Adrenal gland (tissue), 12 donors: ENCODE measurements around the gene AGT. TPM values are rescaled to one million over a fixed set of nuclear protein-coding genes. Genes with fewer than 3 reads are reported as not detected.

Experiments used
- DNase-seq, 7 donors: peaks; one replicate each; pipeline ENCODE4 v3.0.0-alpha.2; 2019 to 2020
- H3K27ac ChIP-seq, 5 donors: fragments of 200-600 bp; sonication (generic) in 4 of 5; 1 replicate in 3 of 5; 2 replicates in 2 of 5; pipeline versions ENCODE4 v1.5.1 to v1.8.0; 2016 to 2020; ENCODE audit warnings: mild to moderate bottlenecking in 1 of 5
- H3K27me3 ChIP-seq: fragments of 200-600 bp; 2 replicates; pipeline ENCODE4 v1.8.0; 2021
- H3K36me3 ChIP-seq, 2 donors: fragments of 200-600 bp; replicated peaks in 1 of 2; 1 replicate in 1 of 2; 2 replicates in 1 of 2; pipeline versions ENCODE4 v1.5.1 to v1.8.0; 2018 to 2022
- H3K4me1 ChIP-seq, 2 donors: fragments of 200-600 bp; replicated peaks in 1 of 2; 1 replicate in 1 of 2; 2 replicates in 1 of 2; pipeline versions ENCODE4 v1.5.1 to v1.8.0; 2018 to 2021
- H3K4me3 ChIP-seq, 4 donors: fragments of 200-600 bp; sonication (generic) in 3 of 4; one replicate each; pipeline ENCODE4 v1.5.1; 2016 to 2018
- H3K9me3 ChIP-seq, 3 donors: fragments of 200-600 bp; sonication (generic) in 1 of 3; replicated peaks in 1 of 3; 1 replicate in 2 of 3; 2 replicates in 1 of 3; pipeline versions ENCODE4 v1.5.1 to v1.8.0; 2016 to 2021
- CTCF ChIP-seq, 6 experiments: fragments of 450-650 bp in 4 of 6; fragments of 200-600 bp in 2 of 6; sonication (generic) in 1 of 6; IDR thresholded peaks; 1 replicate in 5 of 6; 2 replicates in 1 of 6; pipeline versions ENCODE4 v1.5.1 to v1.8.0; 2016 to 2021; ENCODE audit warnings: antibody characterized with exemption in 6 of 6, mild to moderate bottlenecking in 2 of 6, moderate library complexity in 1 of 6
- POLR2A ChIP-seq, 2 donors: fragments of 450-650 bp; IDR thresholded peaks; one replicate each; pipeline ENCODE4 v1.6.1; 2017; ENCODE audit warnings: antibody characterized with exemption in 2 of 2, mild to moderate bottlenecking in 2 of 2, moderate library complexity in 1 of 2
- WGBS, 4 donors: extraction: QIAGEN DNeasy Blood & Tissue Kit in 2 of 4; methylation state at CpG; one replicate each; pipeline versions ENCODE4 v1.1.5 to v1.1.7; 2013 to 2017; 5-methylcytosine and 5-hydroxymethylcytosine counted together
- intact Hi-C, 2 donors: fragments of 100-400 bp; cut with DNase I; formaldehyde crosslinking; loops; one replicate each; pipeline versions ENCODE4 v1.14.1 to v1.15.0; 2022 to 2023
- polyA plus RNA-seq, 3 donors: library from polyadenylated mRNA; stranded (reverse); fragments of 200-250 nt in 2 of 3; fragments of 350-450 nt in 1 of 3; fragmentation: Illumina TruSeq in 1 of 3; extraction: RNeasy Lipid Tissue Mini Kit (QIAGEN cat#74804) in 1 of 3; gene quantifications; one replicate each; pipeline ENCODE4 v1.2.3, GENCODE V29; 2013 to 2014
- total RNA-seq, 9 donors: library from RNA; depleted of rRNA in 4 of 9; stranded (reverse); fragments of >200 nt in 4 of 9; fragments of 120-200 nt in 1 of 9; fragmentation: NEBNext Ultra II Directional in 1 of 9; extraction: Animal tissue kit (Norgen Biotek cat#: 25700) in 1 of 9; gene quantifications; one replicate each; pipeline versions ENCODE4 v1.1.0 to v1.2.4, GENCODE V29; 2013 to 2023
- donor health status: healthy with polysubstance abuse.
- donor health status: Bipolar disorder and iron deficiency.
- donor health status: DM: yes; HTN: yes; CAD: no.
- donor health status: DM: no; HTN: no; CAD: no.
- donor health status: DM: no; HTN: no; CAD: no.
- donor health status: DM: yes; HTN: yes; CAD: no.

AGT gene
- total and polyA plus RNA-seq, 12 donors, result 6.3 to 103 (median 18.7) TPM

DNA sequence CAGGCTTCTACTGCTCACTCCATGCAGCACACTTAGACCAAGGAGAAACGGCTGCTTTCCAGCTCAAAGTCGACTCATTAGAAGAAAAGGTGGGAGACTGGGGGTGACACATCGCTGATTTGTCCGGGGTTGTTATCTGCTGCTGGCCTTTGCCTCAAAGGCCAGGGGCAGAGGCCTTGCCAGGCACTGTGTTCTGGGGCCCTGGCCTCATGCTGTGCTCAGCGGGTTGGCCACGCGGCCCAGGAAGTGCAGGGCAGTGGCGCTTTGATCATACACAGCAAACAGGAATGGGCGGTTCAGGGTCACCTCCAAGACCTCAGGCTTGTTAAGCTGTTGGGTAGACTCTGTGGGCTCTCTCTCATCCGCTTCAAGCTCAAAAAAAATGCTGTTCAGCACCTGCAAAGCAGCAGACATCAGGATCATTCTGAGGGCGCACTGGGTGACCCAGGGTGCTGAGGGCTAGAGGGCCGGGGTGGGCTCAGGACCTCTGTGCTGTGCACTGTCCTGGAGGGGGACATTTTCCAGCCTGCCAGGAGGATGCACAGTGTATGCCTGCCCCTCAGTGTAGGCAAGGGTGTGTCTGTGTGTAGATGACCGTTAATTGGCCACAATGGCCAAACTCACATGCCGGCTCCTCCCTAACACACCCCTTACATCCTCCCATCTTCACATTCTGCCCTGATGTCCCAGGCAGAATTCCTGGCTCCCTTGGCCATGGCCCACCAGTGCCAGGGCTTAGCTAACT is 10.8 kb downstream of the AGT start:
- Histone ChIP-seq H3K4me1 (no peaks in the 10 kb centered on the region), H3K4me3 (no peak overlapping the region), H3K9me3 (no peaks in the 10 kb centered on the region), H3K36me3 (no peaks in the 10 kb centered on the region), H3K27me3 (no peaks in the 10 kb centered on the region), H3K27ac (no peak overlapping the region)
- no peak for TF ChIP-seq CTCF (IDR thresholded peaks at IDR 0.05)
- no peak for TF ChIP-seq POLR2A (IDR thresholded peaks at IDR 0.05)
- 58 to 81% (median 75%) methylated on average over 8 to 14 of the region's 14 CpGs for WGBS, 4 donors
- intact Hi-C loops, result no loop called here
- peak in 3 of 7 donors; percentile 22 to 60 (median 51) for DNase-seq

DNA sequence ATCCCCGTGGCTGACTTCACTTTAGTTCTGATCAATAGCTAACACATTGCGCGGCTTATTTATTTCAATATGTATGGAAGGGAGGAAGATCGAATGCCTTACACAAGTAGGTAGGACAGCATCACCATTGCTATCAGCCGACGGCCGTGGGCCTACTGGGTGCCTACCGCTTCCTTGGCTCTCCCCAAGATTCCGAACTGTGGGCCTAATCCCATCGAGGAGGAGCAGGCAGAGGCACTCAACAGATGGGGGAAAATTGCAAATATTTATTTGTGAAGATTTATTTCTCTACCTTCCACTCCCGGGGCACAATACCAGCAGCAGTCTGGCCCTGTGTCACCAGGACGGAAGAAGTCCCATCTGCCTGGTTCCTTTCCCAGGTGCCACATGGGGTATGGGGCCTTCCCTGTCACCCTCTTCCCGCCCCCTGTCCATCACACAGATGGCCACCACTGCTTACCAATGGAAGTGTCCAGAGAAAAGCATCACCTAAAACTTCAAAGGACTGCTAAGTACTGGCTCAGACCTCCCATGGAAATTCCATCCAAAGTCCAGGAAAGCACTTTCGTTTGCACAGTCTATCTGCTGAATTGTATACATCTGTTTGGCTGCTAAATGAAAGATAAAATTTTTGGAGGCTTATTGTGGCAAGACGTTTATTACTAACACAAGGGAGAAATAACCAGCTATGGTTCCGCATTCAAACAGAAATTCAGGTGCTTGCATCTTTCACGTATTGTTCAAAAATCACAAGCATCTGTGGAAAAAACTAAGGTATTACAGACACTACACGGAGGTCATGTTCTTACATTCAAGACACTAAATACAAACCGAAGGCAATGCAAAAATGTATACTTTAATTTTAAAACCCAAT is 11.8 kb downstream of the AGT start:
- no peaks in the 10 kb centered on the region for H3K36me3 ChIP-seq
- WGBS, 4 donors, result 86 to 92% (median 89%) methylated on average over 18 to 19 of the region's 19 CpGs
- TF ChIP-seq POLR2A (IDR thresholded peaks at IDR 0.05) (no peak), CTCF (IDR thresholded peaks at IDR 0.05) (no peak)
- H3K4me3 ChIP-seq, result no peak overlapping the region
- no peaks in the 10 kb centered on the region for H3K9me3 ChIP-seq
- H3K4me1 ChIP-seq, result no peaks in the 10 kb centered on the region
- DNase-seq, result no peak
- intact Hi-C loops, result no loop called here
- H3K27ac ChIP-seq, result no peak overlapping the region
- H3K27me3 ChIP-seq, result no peaks in the 10 kb centered on the region

- Histone ChIP-seq H3K27me3 (no peaks in the 10 kb centered on the region), H3K4me1 (no peaks in the 10 kb centered on the region), H3K4me3 (no peak overlapping the region), H3K36me3 (no peaks in the 10 kb centered on the region), H3K27ac (no peak overlapping the region), H3K9me3 (no peaks in the 10 kb centered on the region)
- intact Hi-C loops, result no loop called here
- no peak for TF ChIP-seq CTCF (IDR thresholded peaks at IDR 0.05)
- no peak for TF ChIP-seq POLR2A (IDR thresholded peaks at IDR 0.05)
- 86 to 91% (median 90%) methylated on average over 17 of the region's 17 CpGs for WGBS, 4 donors
- DNase-seq, result no peak
These were observed 12.5 kb downstream of the AGT start for GRCh38 chr1:230701434-230701833.

- no peaks in the 10 kb centered on the region for H3K4me1 ChIP-seq
- no peaks in the 10 kb centered on the region for H3K9me3 ChIP-seq
- no peak overlapping the region for H3K4me3 ChIP-seq
- H3K27me3 ChIP-seq, result no peaks in the 10 kb centered on the region
- H3K27ac ChIP-seq, result no peak overlapping the region
- H3K36me3 ChIP-seq, result no peaks in the 10 kb centered on the region
- TF ChIP-seq POLR2A (IDR thresholded peaks at IDR 0.05), result no peak
- no peak for DNase-seq
- intact Hi-C loops, result no loop called here
- 87 to 93% (median 90%) methylated on average over 4 of the region's 4 CpGs for WGBS, 4 donors
These were observed 13.8 kb downstream of the AGT start for GRCh38 chr1:230700132-230700531.
